Thoracic aorta (tissue), 2 donors: ENCODE measurements around the gene LRRN2. TPM values are rescaled to one million over a fixed set of nuclear protein-coding genes. Genes with fewer than 3 reads are reported as not detected.

ENCODE experiments used
- ATAC-seq: fragments of 150-250 bp; one replicate; pipeline ENCODE4 v1.8.0; 2017; ENCODE audit warnings: low read depth; ENCODE audit not compliant: insufficient number of reproducible peaks, low FRiP score
- DNase-seq: peaks from one replicate; pipeline ENCODE4 v3.0.0-alpha.2; 2020; ENCODE audit warnings: low spot score
- H3K27ac ChIP-seq, 2 donors: fragments of 200-600 bp; sonication (generic); 1 replicate in 1 of 2; 2 replicates in 1 of 2; pipeline ENCODE4 v1.5.1; 2016; ENCODE audit warnings: mild to moderate bottlenecking in 2 of 2, moderate library complexity in 2 of 2
- H3K27me3 ChIP-seq: fragments of 200-600 bp; sonication (generic); replicated peaks from 2 replicates; pipeline ENCODE4 v1.6.0; 2016; ENCODE audit warnings: mild to moderate bottlenecking; ENCODE audit not compliant: insufficient read depth
- H3K36me3 ChIP-seq: fragments of 200-600 bp; sonication (generic); one replicate; pipeline ENCODE4 v1.5.1; 2016
- H3K4me1 ChIP-seq, 2 donors: fragments of 200-600 bp; sonication (generic); 1 replicate in 1 of 2; 2 replicates in 1 of 2; pipeline versions ENCODE4 v1.5.1 to v1.6.0; 2016; ENCODE audit warnings: low read depth in 2 of 2, mild to moderate bottlenecking in 1 of 2; ENCODE audit not compliant: control insufficient read depth in 1 of 2
- H3K4me3 ChIP-seq: fragments of 200-600 bp; sonication (generic); 2 replicates; pipeline ENCODE4 v1.5.1; 2016; ENCODE audit warnings: mild to moderate bottlenecking
- H3K9me3 ChIP-seq: fragments of 200-600 bp; sonication (generic); 2 replicates; pipeline ENCODE4 v1.5.1; 2016
- total RNA-seq, 2 donors: library from RNA; depleted of rRNA; stranded (reverse); fragments of >200 nt; gene quantifications; one replicate each; pipeline versions ENCODE4 v1.1.0 to v1.2.3, GENCODE V29; 2016
- TF ChIP-seq, protein P1 (sequence below): fragments of 200-600 bp; sonication (generic); IDR thresholded peaks from one replicate; pipeline ENCODE4 v1.5.1; 2019; ENCODE audit warnings: antibody characterized with exemption

Gene LRRN2
- total RNA-seq: under 1 TPM; 0.63 to 0.81 TPM

DNA sequence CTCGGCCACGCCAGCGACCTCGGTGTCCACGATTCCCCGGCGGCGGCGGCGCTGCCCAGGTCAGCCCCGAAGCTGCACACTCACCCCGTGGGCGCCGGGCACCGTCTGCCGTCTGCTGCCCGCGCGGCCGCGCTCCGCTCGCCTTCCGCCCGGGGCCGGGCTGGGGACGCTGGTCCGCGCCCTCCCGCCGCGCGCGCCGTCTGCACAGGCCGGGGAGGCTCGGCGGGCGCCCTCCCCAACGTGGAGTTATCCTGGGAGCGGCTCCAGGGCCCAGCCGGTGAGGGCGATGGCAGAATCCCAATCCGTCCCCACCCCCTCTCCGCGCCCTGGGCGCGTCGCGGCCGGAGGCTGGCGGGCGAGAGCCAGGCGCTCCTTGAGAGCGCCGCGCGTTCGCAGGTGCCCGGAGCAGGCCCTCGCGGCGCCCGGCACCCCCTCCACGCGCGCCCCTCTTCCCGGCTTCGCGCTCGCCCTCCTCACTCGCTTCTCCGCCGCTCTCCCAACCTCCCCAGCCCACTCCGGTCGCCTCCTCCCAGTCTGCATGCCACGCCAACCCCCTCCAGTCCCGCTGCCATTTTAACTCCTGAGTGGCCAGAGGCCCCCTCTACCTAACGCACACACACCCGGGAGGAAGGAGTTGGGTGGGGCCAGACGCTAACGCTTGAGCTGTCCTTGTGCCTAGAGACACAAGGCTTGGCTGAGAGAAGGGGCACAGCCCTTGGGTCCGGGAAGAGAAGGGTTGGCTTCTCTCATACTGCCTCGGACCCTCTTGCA, at the start of gene LRRN2:
Gene LRRN2 (minus strand): TSS at position 503 of the 771 bp plus-strand sequence. CDS start 65,746 bp downstream, outside the sequence.
- DNase-seq: no peak
- H3K27ac ChIP-seq: no peak within 1 kb of the TSS
- peaks cover 3 to 5% of the 10 kb centered on the region in 2 donors for H3K4me1 ChIP-seq
- H3K9me3 ChIP-seq: no peaks in the 10 kb centered on the region
- H3K36me3 ChIP-seq: no peaks in the 10 kb centered on the region
- no peak for ATAC-seq
- peaks cover 7% of the 10 kb centered on the region for H3K27me3 ChIP-seq
- TF ChIP-seq, protein P1, sequence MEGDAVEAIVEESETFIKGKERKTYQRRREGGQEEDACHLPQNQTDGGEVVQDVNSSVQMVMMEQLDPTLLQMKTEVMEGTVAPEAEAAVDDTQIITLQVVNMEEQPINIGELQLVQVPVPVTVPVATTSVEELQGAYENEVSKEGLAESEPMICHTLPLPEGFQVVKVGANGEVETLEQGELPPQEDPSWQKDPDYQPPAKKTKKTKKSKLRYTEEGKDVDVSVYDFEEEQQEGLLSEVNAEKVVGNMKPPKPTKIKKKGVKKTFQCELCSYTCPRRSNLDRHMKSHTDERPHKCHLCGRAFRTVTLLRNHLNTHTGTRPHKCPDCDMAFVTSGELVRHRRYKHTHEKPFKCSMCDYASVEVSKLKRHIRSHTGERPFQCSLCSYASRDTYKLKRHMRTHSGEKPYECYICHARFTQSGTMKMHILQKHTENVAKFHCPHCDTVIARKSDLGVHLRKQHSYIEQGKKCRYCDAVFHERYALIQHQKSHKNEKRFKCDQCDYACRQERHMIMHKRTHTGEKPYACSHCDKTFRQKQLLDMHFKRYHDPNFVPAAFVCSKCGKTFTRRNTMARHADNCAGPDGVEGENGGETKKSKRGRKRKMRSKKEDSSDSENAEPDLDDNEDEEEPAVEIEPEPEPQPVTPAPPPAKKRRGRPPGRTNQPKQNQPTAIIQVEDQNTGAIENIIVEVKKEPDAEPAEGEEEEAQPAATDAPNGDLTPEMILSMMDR: no peak
- H3K4me3 ChIP-seq: peak within 1 kb of the TSS; percentile 61

DNA sequence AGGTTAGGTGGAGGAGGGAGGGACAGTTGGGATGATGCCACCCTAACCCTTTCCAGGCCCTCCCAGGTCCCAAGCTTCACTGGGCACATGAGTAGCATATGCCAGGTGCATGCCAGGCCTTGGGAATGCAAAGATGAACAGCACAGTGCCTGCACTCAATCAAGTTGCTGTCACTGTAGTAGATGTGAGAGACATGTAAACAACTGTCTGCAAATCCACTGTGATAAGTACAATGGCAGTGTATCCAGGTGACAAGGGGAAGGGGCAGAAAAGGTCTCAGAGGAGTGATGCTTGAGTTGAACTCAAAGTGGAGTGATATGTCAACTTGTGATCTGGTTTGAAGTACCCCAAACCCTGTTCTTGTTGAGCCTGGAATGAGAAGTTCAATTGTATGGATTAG, 49.5 kb upstream of the LRRN2 start:
- Histone ChIP-seq H3K4me1 (no peaks in the 10 kb centered on the region), H3K27me3 (no peaks in the 10 kb centered on the region), H3K27ac (no peak overlapping the region), H3K9me3 (peaks cover 2% of the 10 kb centered on the region), H3K36me3 (no peaks in the 10 kb centered on the region), H3K4me3 (no peak overlapping the region)
- ATAC-seq (no peak), DNase-seq (no peak)
- TF ChIP-seq, protein P1: no peak

DNA sequence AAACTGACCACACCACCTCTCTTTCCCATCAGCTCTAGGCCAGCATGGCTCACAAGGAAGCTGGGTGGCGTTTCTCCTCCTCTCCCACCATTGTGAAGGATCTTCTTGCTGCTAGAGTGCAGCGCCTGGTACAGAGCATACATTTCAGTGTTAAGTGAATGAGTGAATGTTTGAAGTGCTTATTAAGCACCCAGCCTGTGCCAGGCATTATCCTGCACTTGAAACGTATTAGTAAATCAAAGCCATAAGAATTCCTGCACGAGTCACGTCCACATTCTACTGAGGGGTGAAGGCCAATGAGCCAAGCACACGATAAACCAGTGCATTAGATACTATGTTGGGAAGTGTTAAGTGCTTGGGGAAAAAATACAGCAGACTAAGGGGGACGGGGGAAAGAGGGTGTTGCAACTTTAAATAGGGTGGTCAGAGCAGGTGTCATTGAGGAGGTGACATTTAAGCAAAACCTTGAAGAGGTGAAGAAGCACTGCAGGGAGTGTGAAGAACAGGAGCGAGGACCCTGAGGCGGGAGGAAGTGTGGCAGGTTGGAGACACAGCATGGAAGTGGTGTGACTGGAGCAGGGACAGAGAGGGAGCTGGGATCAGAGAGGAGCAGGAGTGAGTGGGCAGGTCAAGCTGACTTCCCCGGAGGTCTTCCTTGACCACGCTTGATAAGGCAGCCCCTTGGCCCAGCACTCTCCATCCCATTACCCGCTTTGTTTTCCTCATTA, 48.5 kb upstream of the LRRN2 start:
- no peak for DNase-seq
- TF ChIP-seq, protein P1: no peak
- H3K27me3 ChIP-seq: no peaks in the 10 kb centered on the region
- no peaks in the 10 kb centered on the region for H3K36me3 ChIP-seq
- no peak overlapping the region for H3K27ac ChIP-seq
- peaks cover 2% of the 10 kb centered on the region for H3K9me3 ChIP-seq
- no peaks in the 10 kb centered on the region for H3K4me1 ChIP-seq
- no peak for ATAC-seq
- H3K4me3 ChIP-seq: no peak overlapping the region

DNA sequence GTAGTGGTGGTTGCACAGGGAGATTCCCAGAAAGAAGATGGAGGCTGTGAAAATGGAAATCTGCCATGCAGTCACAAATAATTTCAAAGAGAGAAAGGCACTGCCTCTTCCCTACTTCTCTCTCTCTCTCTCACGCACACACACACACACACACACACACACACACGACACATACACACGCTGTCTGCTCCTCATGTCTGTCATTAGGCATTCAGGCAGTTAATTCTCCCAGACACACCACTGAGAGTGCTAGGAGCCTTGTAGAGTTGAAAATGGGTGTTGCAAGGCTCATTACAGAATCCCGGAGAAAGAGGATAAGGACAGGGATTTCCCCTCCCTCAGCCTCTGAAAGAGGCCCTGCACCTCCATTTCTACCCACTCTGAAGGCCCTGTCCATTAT, 47.8 kb upstream of the LRRN2 start:
- Histone ChIP-seq H3K9me3 (peaks cover under 1% of the 10 kb centered on the region), H3K4me1 (no peaks in the 10 kb centered on the region), H3K36me3 (no peaks in the 10 kb centered on the region), H3K27me3 (no peaks in the 10 kb centered on the region), H3K4me3 (no peak overlapping the region), H3K27ac (no peak overlapping the region)
- TF ChIP-seq, protein P1: no peak
- DNase-seq (no peak), ATAC-seq (no peak)

DNA sequence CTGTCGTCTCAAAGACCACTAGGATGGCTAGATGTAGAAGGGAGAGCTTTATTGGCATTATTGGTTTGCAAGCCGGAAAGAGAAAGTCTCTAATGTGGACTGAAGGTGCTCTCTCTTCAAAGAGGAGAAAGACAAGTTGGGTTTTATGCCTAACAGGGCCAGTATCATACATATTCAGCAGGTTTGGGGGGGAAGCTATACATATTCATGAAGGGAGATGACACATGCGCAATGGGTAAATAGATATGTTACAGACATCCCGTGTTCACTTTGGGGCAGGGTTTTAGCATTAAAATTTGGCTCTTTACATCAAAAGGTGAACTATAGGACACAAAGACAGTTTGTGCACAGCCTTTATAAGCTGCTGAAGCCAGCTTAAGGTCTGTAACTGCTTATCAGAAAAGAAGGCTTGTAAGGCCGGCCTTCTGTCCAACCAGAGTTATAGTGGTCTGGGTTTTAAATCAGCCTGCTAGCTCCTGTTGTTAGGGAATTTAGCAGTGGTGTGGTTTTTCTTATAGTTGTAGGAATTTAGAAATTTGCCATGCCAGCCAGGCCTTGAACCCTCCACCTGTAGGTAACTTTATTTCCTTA, 46.5 kb upstream of the LRRN2 start:
- H3K4me3 ChIP-seq: no peak overlapping the region
- no peaks in the 10 kb centered on the region for H3K4me1 ChIP-seq
- TF ChIP-seq, protein P1: no peak
- ATAC-seq (no peak), DNase-seq (no peak)
- H3K9me3 ChIP-seq: no peaks in the 10 kb centered on the region
- H3K27ac ChIP-seq: no peak overlapping the region
- H3K27me3 ChIP-seq: no peaks in the 10 kb centered on the region
- no peaks in the 10 kb centered on the region for H3K36me3 ChIP-seq
